NCI-H226 (cell line): ENCODE data around the gene CDC23.

ENCODE experiments used
- DNase-seq: peaks from one replicate; pipeline ENCODE4 v3.0.0-alpha.2; 2015

Gene CDC23

GRCh38 chr5:138139781-138140090, 73.4 kb downstream of the CDC23 start:
- no peak for DNase-seq

DNA sequence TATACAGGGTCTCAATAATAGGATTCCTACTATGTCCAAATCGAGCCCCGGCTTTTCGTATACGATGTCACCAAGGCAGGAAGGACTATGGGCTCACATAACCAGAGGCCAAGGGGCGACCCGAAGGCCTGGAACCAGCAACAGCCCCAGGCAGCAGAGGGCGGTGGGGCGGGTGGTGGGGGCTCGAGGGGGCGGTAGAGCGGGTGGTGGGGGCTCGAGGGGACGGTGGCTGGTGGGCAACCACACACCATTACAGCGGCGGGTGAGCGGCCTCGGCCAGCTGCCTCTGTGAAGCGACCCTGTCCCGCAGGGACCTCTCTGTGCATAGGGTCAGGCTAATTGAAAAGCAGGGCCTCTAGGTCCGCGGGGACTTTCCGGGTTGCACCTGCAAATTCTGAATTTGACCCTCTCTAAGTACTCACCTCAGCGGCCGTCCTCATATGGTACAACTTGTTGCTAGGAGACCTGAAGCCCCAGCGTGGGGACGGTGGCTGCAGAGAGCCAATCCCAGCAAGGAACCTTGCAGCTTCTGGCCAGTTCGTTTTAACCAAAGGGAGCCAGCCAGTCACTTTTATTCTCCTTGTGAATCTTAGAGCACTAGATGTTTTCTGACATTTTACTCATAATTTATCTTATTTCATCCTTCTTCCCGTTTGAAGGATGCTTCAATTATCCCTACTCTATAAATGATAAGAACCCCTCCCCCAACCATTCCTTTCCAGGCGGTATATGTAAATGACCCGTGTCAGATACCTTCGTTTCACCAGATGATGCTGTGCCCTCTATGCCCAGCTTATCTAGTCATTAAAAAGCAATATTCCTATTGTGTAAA, 74.0 kb downstream of the CDC23 start, which contains the start of gene NME5:
NME5 (minus strand) TSS at position 480 of the 832 bp plus-strand sequence. CDS start 648 bp downstream, outside the sequence.
- DNase-seq, result no peak
